Tongue (tissue), 2 donors: ENCODE data around the gene ZNF512. TPM values are rescaled to one million over a fixed set of nuclear protein-coding genes. Genes with fewer than 3 reads are reported as not detected.

Experiments used
- small RNA-seq: library from RNA; depleted of rRNA; stranded (forward); fragments of <200 nt; gene quantifications from one replicate; pipeline ENCODE3, GENCODE V24; 2014; ENCODE audit warnings: low replicate concordance
- total RNA-seq: library from RNA; depleted of rRNA; stranded (reverse); fragments of >200 nt; gene quantifications from one replicate; pipeline ENCODE4 v1.2.3, GENCODE V29; 2014

ZNF512 gene
- total RNA-seq, 1 donor from 2014 or later: 62.3 TPM

Small RNA genes within 50 kb of the gene (small RNA-seq; reads per million reads assigned to genes)
- gene RF00340: not detected

Other genes with a start within 250 kb of the ZNF512 start
- 30.3 TPM for gene GTF3C2, start 226.3 kb upstream of the ZNF512 start, total RNA-seq
- gene EIF2B4, start 212.7 kb upstream of the ZNF512 start, total RNA-seq: 21.2 TPM
- gene SNX17, start 212.4 kb upstream of the ZNF512 start, total RNA-seq: 80.9 TPM
- 9.4 TPM for gene ZNF513, start 202.3 kb upstream of the ZNF512 start, total RNA-seq
- 41.3 TPM for gene PPM1G, start 173.5 kb upstream of the ZNF512 start, total RNA-seq
- 93.0 TPM for gene NRBP1, start 154.4 kb upstream of the ZNF512 start, total RNA-seq
- 6.2 TPM for gene KRTCAP3, start 140.7 kb upstream of the ZNF512 start, total RNA-seq
- gene IFT172, start 93.3 kb upstream of the ZNF512 start, total RNA-seq: 23.1 TPM
- gene FNDC4, start 87.8 kb upstream of the ZNF512 start, total RNA-seq: 9.5 TPM
- gene GCKR, start 86.2 kb upstream of the ZNF512 start, total RNA-seq: not detected
- gene CCDC121, start 46.0 kb downstream of the ZNF512 start, total RNA-seq: 5.7 TPM
- gene GPN1, start 46.0 kb downstream of the ZNF512 start, total RNA-seq: 24.3 TPM
- gene SUPT7L, start 80.6 kb downstream of the ZNF512 start, total RNA-seq: 22.4 TPM
- gene SLC4A1AP, start 80.8 kb downstream of the ZNF512 start, total RNA-seq: 29.7 TPM
- gene MRPL33, start 188.7 kb downstream of the ZNF512 start, total RNA-seq: 168 TPM